ENCODE measurements around the gene SDHA.
"Not testable (repeated sequence)": the region's sequence is repeated elsewhere in the genome, so short reads cannot be mapped to it uniquely, and the experiment has no call there.

- not testable (repeated sequence) for TF ChIP-seq CTCF (IDR thresholded peaks at IDR 0.05; ENCODE audit: insufficient read depth, low read length, poor library complexity, severe bottlenecking); EZH2phosphoT487 (conservative IDR thresholded peaks at IDR 0.05; ENCODE audit: low read length)
Observed at GRCh38 chr5:233426-233825, 15.3 kb downstream of the SDHA start.

Measured in SU-DHL-6 (cell line).